HG03558 (cell line): ENCODE measurements around the gene MRM1.
"Not testable (repeated sequence)": the region's sequence is repeated elsewhere in the genome, so short reads cannot be mapped to it uniquely, and the experiment has no call there.

Experiments used
- ATAC-seq: cut with Tn5 transposase; IDR thresholded peaks from one replicate; pipeline ENCODE4 v1.9.1; 2021; ENCODE audit warnings: moderate number of reproducible peaks; ENCODE audit not compliant: unreplicated experiment; ENCODE audit errors: extremely low read depth

Gene MRM1

DNA sequence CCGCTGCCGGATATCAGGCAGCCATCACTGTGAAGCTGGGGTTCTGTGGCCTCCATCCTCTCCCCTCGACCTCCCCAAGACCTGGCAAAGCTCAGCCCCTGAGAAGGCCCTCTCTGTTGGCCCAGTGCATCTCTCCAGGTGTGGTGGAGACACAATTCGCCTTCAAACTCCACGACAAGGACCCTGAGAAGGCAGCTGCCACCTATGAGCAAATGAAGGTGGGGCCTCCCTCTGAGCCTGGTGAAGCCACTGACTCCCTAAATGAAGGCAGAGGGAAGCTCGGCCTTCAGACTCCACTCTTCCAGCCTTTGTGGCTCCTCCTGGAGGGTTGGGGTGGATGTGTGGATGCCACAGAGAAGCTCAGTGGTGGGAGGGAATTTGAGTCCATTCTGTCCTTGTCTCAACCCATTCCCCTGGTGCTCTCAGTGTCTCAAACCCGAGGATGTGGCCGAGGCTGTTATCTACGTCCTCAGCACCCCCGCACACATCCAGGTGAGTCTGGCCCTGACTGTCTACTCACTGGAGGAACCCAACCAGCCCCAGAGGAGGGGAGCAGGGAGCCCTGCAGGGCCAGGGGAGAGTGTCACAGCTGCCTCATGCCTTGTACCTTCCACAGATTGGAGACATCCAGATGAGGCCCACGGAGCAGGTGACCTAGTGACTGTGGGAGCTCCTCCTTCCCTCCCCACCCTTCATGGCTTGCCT lies 1.7 kb upstream of the MRM1 start:
- ATAC-seq = no peak

- no peak for ATAC-seq
Measured at GRCh38 chr17:36600465-36600864, 918 bp upstream of the MRM1 start.

- ATAC-seq = no peak
Measured at GRCh38 chr17:36600936-36601302, 464 bp upstream of the MRM1 start.

DNA sequence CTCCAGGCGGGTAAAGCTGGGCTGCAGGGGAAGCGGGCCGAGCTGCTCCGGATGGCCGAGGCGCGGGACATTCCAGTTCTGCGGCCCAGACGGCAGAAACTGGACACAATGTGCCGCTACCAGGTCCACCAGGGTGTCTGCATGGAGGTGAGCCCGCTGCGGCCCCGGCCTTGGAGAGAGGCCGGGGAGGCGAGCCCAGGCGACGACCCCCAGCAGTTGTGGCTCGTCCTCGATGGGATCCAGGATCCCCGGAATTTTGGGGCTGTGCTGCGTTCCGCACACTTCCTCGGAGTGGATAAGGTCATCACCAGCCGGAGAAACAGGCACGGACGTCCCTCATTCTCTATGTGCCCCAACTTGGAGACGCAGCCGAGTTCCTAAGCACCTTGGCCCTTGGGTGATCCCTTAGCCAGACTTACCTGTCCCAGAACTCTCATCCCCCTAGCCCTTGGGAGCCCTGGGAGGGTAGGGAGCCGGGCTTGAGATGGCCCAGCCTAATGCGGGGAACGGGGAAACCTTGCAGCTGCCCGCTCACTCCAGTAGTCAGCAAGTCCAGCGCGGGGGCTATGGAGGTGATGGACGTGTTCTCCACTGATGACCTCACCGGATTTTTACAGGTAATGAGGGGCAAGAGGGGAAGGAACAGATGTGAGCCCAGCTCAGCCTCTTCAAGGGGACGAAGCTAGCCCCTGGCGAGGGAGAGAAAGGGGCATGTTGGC lies 806 bp downstream of the MRM1 start:
- ATAC-seq = no peak

GRCh38 chr17:36602924-36603384 lies 1.6 kb downstream of the MRM1 start:
- ATAC-seq = no peak

DNA sequence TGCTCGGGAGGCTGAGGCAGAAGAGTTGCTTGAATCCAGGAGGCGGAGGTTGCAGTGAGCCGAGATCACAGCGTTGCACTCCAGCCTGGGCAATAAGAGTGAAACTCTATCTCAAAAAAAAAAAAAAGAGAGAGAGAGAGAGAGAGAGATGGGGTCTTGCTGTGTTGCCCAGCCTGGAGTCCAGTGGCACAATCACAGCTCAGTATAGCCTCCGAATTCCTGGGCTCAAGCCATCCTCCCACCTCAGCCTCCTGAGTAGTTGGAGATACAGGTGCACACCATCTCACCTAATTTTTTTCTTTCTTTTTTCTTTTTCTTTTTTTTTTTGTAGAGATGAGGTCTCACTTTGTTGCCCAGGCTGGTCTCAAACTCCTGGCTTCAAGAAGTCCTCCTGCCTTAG lies 3.6 kb downstream of the MRM1 start:
- not testable (repeated sequence) for ATAC-seq

DNA sequence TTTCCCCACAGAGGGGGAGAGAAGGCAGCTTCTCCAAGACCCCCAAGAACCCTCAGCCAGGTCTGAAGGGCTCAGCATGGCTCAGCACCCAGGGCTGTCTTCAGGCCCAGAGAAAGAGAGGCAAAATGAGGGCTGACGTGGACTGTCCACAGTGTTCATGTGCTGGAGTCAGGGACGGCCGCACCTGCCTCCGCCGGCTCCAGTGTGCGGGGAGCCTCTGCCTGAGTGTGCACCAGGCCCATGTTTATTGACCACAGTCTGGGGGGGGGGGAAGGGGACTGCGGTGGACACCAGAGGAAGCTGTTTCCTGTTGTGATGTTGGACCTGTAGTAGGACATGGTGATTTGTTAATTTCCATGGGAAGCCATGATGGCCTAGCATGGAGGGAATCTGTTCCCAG lies 6.9 kb downstream of the MRM1 start:
- no peak for ATAC-seq

GRCh38 chr17:36608794-36609497 lies 7.6 kb downstream of the MRM1 start:
- ATAC-seq = no peak

GRCh38 chr17:36609498-36609862 lies 8.1 kb downstream of the MRM1 start:
- ATAC-seq = no peak

- no peak for ATAC-seq
Measured at GRCh38 chr17:36610474-36610873, 9.1 kb downstream of the MRM1 start.

GRCh38 chr17:36611345-36612072 lies 10.1 kb downstream of the MRM1 start:
- ATAC-seq = no peak

GRCh38 chr17:36612323-36612722 lies 10.9 kb downstream of the MRM1 start:
- ATAC-seq = no peak

DNA sequence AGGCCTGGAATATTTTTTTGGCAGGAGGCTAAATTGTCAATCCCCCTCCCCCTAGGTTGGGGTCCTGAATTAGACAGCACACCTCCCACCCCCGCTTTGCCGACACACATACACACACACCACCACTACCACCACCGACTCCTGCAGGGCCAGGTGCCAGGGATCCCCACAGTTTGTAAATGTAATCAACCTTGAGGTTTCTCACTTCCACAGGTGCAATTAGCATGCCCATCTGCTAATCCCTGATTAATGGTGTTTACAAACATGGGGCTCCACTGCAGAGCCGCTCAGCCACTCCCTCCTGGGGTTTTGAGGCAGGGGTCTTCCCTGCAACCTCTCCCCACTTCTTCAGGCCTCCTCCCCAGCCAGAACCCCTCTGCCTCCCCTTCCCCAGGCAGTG lies 11.8 kb downstream of the MRM1 start:
- ATAC-seq = no peak

GRCh38 chr17:36614081-36614480 lies 12.7 kb downstream of the MRM1 start:
- no peak for ATAC-seq

GRCh38 chr17:36614933-36615332 lies 13.6 kb downstream of the MRM1 start:
- no peak for ATAC-seq

GRCh38 chr17:36616061-36617029 lies 15.0 kb downstream of the MRM1 start:
- ATAC-seq = no peak

DNA sequence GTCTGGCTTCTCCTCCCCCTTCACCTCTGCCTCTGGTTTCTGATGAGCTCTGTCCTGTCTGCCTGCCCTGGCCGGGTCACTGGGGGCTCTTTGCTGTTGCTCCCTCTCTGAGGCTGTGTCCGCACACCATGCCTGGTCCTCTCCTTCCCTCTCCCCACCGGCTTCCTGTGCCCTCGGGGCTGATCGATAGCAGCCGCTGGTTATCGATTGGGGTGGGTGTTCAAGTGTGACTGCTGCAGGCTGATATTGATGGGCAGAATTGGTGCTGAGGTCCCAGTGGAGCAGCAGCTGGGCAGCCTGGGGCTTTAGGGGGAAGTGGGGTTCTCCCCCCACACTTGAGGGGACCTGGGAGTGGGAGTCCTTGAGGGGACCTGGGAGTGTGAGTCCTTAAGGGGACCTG lies 16.4 kb downstream of the MRM1 start:
- ATAC-seq = no peak

- no peak for ATAC-seq
Measured at GRCh38 chr17:36623281-36623680, 21.9 kb downstream of the MRM1 start.

GRCh38 chr17:36625188-36625587 lies 23.8 kb downstream of the MRM1 start:
- ATAC-seq = no peak

DNA sequence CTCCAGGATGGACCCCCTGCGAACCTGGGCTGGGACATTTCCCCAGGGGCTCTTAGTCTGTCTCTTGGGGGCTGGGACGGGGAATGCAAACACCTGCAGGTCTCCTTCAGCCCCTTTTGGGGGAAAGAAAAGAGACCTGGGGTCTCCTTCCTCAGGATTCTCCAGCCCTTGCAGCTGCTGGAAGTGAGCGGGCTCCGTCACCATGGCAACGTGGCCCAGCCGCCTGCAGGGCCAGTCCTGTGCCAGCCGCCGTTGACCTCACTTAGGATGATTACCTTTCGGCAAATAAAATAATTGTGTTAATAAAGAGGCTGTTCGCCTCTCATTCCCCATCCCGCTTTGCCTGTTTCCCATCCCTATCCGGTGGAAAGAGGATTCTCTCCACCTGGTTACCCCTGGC lies 25.7 kb downstream of the MRM1 start:
- no peak for ATAC-seq
